SK-N-MC (cell line): ENCODE measurements around the gene QSER1.

ENCODE experiments used
- EZH2 ChIP-seq: fragments of 200-600 bp; sonication (generic); IDR thresholded peaks from one replicate; pipeline ENCODE4 v1.6.1; 2017; ENCODE audit warnings: antibody characterized with exemption
- FOXP2 ChIP-seq: optimal IDR thresholded peaks from 2 replicates; pipeline ENCODE3; 2011; ENCODE audit warnings: mild to moderate bottlenecking, moderate library complexity; ENCODE audit not compliant: insufficient read depth; ENCODE audit errors: extremely low read length, control extremely low read depth
- POLR2AphosphoS5 ChIP-seq: IDR thresholded peaks from 2 replicates; pipeline ENCODE4 v1.6.1; 2012; ENCODE audit warnings: mild to moderate bottlenecking, low read depth, low read length, borderline replicate concordance

GRCh38 chr11:32982626-32983025 lies 90.0 kb downstream of the QSER1 start:
- TF ChIP-seq EZH2 (no peak), POLR2AphosphoS5 (no peak), FOXP2 (no peak)
